Left hindlimb (tissue), 1 donor: Measurements from ENCODE around the gene UBE4B.

Source experiments
- DNase-seq: peaks from one replicate; pipeline ENCODE4 v3.0.0-alpha.2; 2018

The UBE4B gene

GRCh38 chr1:10121688-10122087, 88.9 kb downstream of the UBE4B start:
- no peak for DNase-seq

DNA sequence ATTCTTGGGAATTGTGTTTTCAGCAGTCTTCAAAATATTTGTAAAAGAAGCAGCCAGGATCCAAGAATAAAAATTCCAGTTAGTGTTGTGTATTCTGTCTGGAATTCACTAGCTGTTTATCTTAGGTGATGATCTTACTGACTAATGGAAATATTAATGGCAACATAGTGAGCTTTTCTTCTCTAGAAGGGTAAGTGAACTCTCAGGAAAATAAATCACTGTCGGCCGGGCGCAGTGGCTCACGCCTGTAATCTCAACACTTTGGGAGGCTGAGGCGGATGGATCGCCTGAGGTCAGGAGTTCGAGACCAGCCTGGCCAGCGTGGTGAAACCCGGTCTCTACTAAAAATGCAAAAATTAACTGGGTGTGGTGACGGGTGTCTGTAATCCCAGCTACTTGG, 90.2 kb downstream of the UBE4B start:
- DNase-seq: no peak

- DNase-seq: no peak
These were observed 95.5 kb downstream of the UBE4B start for GRCh38 chr1:10128101-10128765.

DNA sequence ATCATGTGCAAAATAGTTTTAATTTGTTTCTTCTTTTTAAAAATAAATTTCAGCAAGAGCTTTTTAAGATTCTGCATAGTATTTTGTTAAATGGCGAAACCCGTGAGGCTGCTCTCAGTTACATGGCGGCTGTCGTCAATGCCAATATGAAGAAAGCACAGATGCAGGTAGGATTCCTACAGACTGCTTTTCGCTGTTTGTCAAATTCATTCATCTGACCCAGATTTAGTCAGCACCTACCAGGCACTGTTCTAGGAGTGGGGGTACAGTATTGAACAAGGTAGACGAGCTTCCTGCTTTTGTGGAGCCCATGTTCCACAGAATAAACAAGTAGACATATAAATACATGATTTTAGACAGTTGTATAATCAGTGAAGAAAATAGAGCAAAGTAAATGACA, 99.6 kb downstream of the UBE4B start:
- DNase-seq: no peak

DNA sequence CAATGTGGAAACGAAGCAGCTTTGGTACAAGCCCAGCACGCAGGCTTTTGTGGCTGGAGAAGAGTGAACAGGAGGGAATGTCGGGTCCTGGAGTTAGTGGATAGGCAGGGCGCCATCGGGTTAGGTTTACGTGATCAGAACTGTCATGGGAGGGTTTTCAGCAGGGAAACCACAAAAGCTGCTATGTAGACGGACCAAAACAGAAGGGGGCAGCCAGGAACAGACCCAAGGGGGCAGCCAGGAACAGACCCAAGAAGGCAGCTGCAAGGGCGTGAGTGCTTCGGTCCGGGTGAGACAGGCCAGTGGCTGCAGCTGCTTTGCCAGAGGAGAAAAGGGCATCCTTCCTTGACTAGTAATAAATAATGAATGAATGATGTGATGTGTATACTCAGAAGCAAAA, 100.1 kb downstream of the UBE4B start:
- DNase-seq: no peak

- DNase-seq: no peak
These were observed 108.2 kb downstream of the UBE4B start for GRCh38 chr1:10140981-10141380.

GRCh38 chr1:10143961-10144485, 111.3 kb downstream of the UBE4B start:
- no peak for DNase-seq

- no peak for DNase-seq
These were observed 113.6 kb downstream of the UBE4B start for GRCh38 chr1:10146391-10146790.

DNA sequence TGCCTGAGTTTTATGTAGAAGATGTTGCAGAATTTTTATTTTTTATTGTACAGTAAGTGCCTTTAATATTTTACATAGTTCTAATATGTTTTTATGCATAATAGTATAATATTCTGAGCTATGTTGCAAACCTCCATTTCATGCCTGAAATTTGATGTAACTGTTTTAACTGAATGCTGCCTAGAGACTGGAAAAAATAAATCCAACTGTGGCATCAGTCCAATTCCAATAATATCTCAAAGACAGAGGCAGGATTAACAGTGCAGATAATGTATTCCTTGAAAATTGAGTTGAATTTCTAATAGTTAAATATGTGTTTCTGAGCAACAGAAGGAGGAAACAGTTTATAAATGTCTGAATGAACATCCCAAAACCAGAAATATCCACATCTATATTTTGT, 116.5 kb downstream of the UBE4B start:
- DNase-seq: no peak

- DNase-seq: no peak
These were observed 120.0 kb downstream of the UBE4B start for GRCh38 chr1:10152709-10153284.

DNA sequence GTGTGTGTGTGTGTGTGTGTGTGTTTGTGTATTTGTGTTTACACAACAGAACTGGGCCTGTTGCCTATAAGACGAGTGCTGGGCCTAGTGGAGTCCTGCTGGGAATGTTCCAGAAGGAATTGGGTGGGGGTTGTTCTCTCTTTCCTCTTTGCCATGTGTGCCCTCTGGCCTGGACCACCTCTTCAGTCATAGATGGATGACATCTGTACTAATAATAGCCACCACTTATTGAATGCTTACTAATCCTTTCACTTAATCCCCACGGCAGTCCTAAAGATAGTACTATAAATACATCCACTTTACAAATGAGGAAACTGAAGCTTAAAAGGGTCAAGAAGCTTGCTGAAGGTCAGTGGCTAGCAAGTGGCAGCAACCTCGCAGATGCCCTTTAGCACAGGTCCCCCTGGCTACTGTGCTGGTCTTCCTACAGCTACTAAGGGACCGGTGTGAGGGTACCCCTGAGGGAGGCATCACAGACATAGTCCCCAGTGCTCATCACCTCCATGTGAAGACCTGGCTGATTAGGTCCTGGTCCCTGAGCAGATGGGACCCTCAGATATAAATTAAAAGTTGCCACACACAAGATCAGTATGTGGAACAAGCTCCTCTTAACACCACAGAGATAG, 122.4 kb downstream of the UBE4B start:
- no peak for DNase-seq

- DNase-seq: no peak
These were observed 127.4 kb downstream of the UBE4B start for GRCh38 chr1:10160173-10160572.

DNA sequence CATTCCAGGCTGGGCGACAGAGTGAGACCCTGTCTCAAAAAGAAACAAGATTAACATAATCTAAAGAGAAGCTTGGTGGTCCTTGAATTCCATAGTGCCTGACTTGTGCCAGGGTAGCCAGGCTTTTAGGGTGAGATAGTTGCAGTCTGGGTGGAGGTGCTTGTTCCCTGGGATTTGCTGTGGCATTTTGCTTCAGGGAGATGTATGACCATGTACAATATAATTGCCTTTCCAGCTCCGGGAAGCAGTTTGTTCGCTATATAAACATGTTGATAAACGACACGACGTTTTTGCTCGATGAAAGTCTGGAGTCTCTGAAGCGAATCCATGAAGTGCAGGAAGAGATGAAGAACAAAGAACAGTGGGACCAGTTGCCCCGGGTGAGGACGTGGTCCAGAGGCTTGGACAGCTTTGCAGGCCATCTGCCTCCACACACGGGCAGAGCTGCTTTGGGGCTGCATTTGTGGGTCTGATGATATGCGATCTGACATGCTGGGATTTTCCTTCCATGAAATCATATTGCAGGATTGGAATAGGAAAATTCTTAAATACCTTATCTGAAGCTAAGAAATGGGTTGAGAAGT, 128.2 kb downstream of the UBE4B start:
- DNase-seq: no peak

DNA sequence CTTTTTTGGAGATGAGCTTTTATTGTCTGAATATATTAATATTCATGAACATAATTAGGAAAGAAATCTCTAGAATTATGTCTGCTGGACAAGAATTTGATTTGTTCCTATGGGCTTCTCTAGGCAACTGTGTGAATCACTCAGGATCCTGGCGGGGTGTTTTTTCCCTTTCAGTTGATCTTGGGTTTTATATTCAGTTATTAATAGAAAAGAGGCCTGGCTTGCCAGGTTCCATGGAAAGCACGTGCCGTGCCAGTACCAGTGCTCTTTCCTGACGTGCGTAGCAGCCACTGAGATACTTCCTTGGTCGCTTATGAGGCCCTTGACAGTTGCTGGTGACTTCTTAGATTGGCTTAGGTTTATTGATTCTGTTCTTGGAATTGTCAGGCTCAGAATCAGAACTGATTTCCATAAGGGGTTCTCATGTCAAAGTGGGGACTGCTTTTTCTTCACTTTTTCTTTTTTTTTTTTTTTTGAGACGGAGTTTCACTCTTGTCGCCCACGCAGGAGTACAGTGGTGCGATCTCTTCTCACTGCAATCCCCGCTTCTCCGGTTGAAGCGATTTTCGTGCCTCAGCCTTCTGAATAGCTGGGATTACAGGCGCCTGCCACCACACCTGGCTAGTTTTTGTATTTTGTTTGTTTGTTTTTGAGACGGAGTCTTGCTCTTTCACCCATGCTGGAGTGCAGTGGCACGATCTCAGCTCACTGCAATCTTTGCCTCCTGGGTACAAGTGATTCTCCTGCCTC, 129.0 kb downstream of the UBE4B start:
- DNase-seq: peak; percentile 64

DNA sequence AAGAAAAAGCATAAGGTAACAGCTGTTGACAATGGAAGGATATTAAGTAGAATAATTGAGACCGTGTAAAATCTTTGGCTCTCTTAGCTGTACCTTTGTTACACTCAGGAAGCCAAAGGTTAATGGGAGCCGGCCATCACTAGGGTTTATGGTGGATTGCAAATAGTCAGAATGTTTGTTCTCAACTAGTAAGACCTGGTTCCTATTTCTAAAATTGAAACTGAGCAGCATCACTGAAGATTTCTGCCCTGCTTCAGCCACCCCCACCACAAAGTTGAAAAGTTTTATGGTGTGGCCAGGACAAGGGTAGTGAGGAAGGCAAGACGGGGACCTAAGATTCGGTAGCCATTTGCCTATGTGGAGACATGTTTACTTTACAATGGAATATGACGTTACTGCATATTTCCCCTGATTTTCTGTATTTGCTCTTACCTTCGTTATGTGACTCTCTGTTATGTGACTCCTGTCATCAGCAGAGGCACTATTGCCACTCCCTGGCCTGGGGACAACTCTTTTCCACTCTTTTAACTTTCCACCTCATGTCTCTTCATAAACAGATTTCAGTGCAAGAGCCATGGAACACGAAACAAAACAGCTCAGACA, 136.3 kb downstream of the UBE4B start:
- DNase-seq: no peak

DNA sequence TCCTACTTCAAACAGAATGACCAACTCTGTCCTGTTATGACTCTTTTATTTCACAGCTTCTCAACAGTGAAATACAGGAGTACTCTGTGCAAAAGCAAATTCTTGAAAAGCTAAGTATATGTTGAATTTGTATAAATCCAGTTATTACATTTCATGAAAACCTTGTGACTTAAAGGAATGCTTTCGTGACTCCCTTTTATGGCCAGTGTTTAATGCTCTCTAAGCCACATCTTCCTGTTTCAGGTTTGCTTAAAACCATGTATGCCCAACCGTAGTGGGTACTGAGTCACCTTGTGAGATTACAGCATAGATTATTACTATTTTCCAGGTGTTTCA, 137.4 kb downstream of the UBE4B start:
- DNase-seq: no peak

DNA sequence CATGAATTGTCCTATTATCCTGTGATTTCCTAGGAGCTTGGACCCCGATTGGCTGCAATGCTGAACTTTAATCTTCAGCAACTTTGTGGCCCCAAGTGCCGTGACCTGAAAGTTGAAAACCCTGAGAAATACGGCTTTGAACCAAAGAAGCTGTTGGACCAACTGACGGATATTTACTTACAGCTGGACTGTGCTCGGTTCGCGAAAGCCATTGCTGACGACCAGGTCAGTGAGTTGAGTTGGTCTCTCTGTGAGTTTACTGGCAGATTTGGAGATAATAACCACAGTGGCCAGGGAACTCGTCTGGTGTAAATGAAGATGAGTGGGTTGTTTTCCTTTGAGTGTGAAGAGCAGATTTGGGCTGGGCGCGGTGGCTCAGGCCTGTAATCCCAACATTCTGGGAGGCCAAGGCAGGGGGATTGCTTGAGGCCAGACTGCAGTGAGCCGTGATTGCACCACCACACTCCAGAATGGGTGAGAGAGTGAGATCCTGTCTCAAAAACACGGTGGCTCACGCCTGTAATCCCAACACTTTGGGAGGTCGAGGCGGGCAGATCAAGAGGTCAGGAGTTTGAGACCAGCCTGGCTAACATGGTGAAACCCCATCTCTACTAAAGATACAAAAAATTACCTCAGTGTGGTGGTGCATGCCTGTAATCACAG, 138.5 kb downstream of the UBE4B start:
- DNase-seq: no peak

- DNase-seq: no peak
These were observed 139.4 kb downstream of the UBE4B start for GRCh38 chr1:10171995-10172669.

DNA sequence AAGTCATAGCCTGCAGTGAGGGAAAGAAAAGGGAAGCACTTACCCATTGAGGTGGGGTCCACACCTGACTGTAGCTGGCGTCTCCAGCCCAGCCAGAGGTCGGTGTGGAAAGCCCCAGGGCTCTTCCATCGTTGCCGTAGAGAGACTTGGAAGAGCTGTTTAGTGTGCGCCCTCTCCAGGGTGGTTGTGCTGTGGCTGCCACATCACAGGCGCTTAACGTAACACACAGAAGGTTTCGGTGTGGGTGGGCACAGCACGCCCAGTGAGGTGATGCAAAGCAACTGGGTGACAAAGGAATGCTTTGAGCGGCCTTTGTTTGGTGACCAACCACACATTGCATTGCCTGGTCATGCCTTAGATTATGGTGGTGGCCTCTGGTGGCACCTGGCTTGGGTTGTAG, 140.8 kb downstream of the UBE4B start:
- DNase-seq: no peak

DNA sequence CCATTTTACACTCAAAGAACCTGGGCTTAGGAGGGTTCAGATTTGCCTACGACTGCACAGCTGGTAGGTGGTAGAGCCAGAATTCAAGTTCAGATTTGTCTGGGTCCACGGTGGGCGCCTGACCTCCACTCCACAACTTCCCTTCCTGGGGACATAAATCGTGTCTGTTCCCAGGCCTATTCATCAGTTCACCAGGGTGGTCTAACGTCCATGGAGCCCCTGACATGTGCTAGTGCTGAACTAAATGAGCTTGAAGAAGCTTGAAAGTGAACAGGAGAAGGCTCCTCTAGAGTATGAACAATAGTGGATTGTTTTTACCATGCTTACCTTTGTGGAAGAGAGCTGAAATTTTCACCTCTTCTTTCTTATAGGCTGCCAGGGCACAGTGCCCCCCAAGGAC, 145.1 kb downstream of the UBE4B start:
- no peak for DNase-seq

DNA sequence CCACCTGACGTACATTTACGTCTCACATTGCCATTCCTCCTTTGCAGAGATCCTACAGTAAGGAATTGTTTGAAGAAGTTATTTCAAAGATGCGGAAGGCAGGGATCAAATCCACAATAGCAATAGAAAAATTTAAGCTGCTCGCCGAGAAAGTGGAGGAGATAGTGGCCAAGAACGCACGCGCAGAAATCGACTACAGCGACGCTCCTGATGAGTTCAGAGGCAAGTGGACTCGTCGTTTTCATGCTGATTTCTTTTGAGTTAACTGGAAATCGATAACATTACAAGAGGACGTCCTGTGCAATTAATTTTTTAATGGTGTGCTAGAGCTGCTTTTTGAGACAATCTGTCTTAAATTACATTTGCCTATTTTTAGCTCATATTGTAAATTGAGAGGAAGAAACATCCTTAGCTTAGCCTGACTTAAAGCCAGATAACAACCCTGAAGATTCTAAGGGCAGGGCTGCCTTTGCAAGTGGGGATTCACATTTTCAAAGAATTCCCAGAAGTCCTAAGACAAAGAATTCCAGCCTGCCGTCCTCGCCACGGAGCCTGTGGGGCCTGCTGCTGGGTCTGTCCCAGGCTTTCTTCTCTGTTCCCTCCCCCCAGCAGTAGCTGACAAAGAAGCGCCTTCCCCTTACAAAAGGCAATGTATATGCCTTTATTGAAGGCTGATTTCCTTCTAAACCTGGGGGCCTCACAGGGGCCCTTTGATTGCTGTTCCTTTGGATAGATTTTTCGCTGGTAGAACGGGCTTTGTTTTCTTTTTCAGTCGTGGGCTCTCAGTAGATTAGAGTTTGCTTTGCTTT, 146.0 kb downstream of the UBE4B start:
- DNase-seq: no peak
